Measurements from ENCODE around the gene SMIM7. TPM values are rescaled to one million over a fixed set of nuclear protein-coding genes. Genes with fewer than 3 reads are reported as not detected.

SMIM7 gene
- total RNA-seq, 1 experiment from 2014 or later = 74.4 TPM

DNA sequence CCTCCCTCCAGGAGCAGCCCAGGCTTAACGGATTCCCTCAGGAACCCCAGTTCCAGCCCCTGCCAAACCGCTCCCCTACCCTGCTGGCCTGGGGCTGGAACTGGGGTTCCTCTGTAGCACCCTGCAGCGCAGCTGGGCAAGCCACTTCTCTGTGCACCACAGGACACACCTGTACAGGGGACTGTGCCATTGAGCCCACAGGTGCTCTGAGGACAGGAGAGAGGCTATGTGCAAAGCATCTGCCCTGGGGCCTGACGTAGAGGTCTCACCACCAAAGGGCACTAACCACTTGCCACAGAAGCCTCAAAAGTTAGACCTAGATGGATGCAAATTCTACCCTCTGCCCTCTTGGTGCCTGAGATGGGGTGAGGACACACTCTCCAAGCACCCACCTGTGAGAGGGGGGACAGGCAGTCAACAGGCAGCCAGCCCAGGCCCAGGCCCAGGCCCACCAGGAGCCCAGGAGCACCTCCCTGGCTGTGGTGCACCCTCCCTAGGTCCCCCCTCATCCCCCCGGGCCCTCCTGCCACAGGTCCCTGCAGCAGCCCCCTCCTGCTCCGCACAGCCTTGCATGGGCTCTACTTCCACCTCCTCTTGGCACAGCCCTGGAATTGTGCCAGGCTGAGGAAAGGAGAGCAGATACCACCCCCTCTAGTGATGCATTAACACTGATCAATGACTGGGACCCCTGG lies 60.1 kb downstream of the SMIM7 start:
- Mint-ChIP-seq H3K9me3 (ENCODE audit: unreplicated experiment) (no peaks in the 10 kb centered on the region), H3K27me3 (ENCODE audit: insufficient read depth, unreplicated experiment) (no peaks in the 10 kb centered on the region), H3K36me3 (ENCODE audit: insufficient read depth, unreplicated experiment) (no peaks in the 10 kb centered on the region), H3K27ac (ENCODE audit: unreplicated experiment) (no peak overlapping the region), H3K4me1 (ENCODE audit: low read depth, unreplicated experiment) (no peaks in the 10 kb centered on the region), H3K4me3 (ENCODE audit: unreplicated experiment) (no peak overlapping the region)
- TF ChIP-seq CTCF (IDR thresholded peaks at IDR 0.05; ENCODE audit: insufficient read depth in 1 of 2, low read depth in 1 of 2, low read length in 1 of 2, severe bottlenecking in 1 of 2, unreplicated experiment in 1 of 2) = no peak
- BruUV-seq (replicated peaks) = no TSS peak
- H3K27me3 ChIP-seq (replicated peaks; ENCODE audit: control insufficient read depth, insufficient read depth, low read length) = no peaks in the 10 kb centered on the region
- H3K4me3 ChIP-seq (ENCODE audit: low read depth, low read length) = no peak overlapping the region
- H3K9me3 ChIP-seq = no peaks in the 10 kb centered on the region
- ChIA-PET POLR2A (no interaction called here), CTCF (no interaction called here)
- H3K36me3 ChIP-seq (ENCODE audit: control insufficient read depth, insufficient read depth, low read length) = no peaks in the 10 kb centered on the region
- H3K4me1 ChIP-seq = no peaks in the 10 kb centered on the region
- intact Hi-C loops (cut with micrococcal nuclease; ENCODE audit: unreplicated experiment) = no loop called here
- no peak for DNase-seq

GRCh38 chr19:16598848-16599247 lies 61.1 kb downstream of the SMIM7 start:
- H3K4me3 Mint-ChIP-seq (ENCODE audit: unreplicated experiment) = no peak overlapping the region
- Histone ChIP-seq H3K4me1 (no peaks in the 10 kb centered on the region), H3K27me3 (replicated peaks; ENCODE audit: control insufficient read depth, insufficient read depth, low read length) (no peaks in the 10 kb centered on the region), H3K9me3 (no peaks in the 10 kb centered on the region), H3K36me3 (ENCODE audit: control insufficient read depth, insufficient read depth, low read length) (no peaks in the 10 kb centered on the region), H3K4me3 (ENCODE audit: low read depth, low read length) (no peak overlapping the region)
- H3K36me3 Mint-ChIP-seq (ENCODE audit: insufficient read depth, unreplicated experiment) = no peaks in the 10 kb centered on the region
- POLR2A ChIA-PET = no interaction called here
- no peaks in the 10 kb centered on the region for H3K27me3 Mint-ChIP-seq (ENCODE audit: insufficient read depth, unreplicated experiment)
- intact Hi-C loops (cut with micrococcal nuclease; ENCODE audit: unreplicated experiment) = no loop called here
- CTCF ChIA-PET = no interaction called here
- TF ChIP-seq CTCF (IDR thresholded peaks at IDR 0.05; ENCODE audit: insufficient read depth in 1 of 2, low read depth in 1 of 2, low read length in 1 of 2, severe bottlenecking in 1 of 2, unreplicated experiment in 1 of 2) = no peak
- DNase-seq = no peak
- H3K4me1 Mint-ChIP-seq (ENCODE audit: low read depth, unreplicated experiment) = no peaks in the 10 kb centered on the region
- no TSS peak for BruUV-seq (replicated peaks)
- no peak overlapping the region for H3K27ac Mint-ChIP-seq (ENCODE audit: unreplicated experiment)
- no peaks in the 10 kb centered on the region for H3K9me3 Mint-ChIP-seq (ENCODE audit: unreplicated experiment)

- POLR2A ChIA-PET = no interaction called here
- no TSS peak for BruUV-seq (replicated peaks)
- H3K27me3 Mint-ChIP-seq (ENCODE audit: insufficient read depth, unreplicated experiment) = no peaks in the 10 kb centered on the region
- no peaks in the 10 kb centered on the region for H3K36me3 ChIP-seq (ENCODE audit: control insufficient read depth, insufficient read depth, low read length)
- no peaks in the 10 kb centered on the region for H3K4me1 ChIP-seq
- CTCF ChIA-PET = no interaction called here
- H3K9me3 Mint-ChIP-seq (ENCODE audit: unreplicated experiment) = no peaks in the 10 kb centered on the region
- no peak overlapping the region for H3K27ac Mint-ChIP-seq (ENCODE audit: unreplicated experiment)
- H3K27me3 ChIP-seq (replicated peaks; ENCODE audit: control insufficient read depth, insufficient read depth, low read length) = no peaks in the 10 kb centered on the region
- H3K4me3 Mint-ChIP-seq (ENCODE audit: unreplicated experiment) = no peak overlapping the region
- H3K36me3 Mint-ChIP-seq (ENCODE audit: insufficient read depth, unreplicated experiment) = no peaks in the 10 kb centered on the region
- no peaks in the 10 kb centered on the region for H3K4me1 Mint-ChIP-seq (ENCODE audit: low read depth, unreplicated experiment)
- TF ChIP-seq CTCF (IDR thresholded peaks at IDR 0.05; ENCODE audit: insufficient read depth in 1 of 2, low read depth in 1 of 2, low read length in 1 of 2, severe bottlenecking in 1 of 2, unreplicated experiment in 1 of 2) = no peak
- no peak overlapping the region for H3K4me3 ChIP-seq (ENCODE audit: low read depth, low read length)
- intact Hi-C loops (cut with micrococcal nuclease; ENCODE audit: unreplicated experiment) = no loop called here
- DNase-seq = no peak
- no peaks in the 10 kb centered on the region for H3K9me3 ChIP-seq
Observed at GRCh38 chr19:16596399-16596798, 63.5 kb downstream of the SMIM7 start.

Other genes starting within 250 kb of the SMIM7 start
- 45.0 and 52.5 TPM in 2 replicates for gene EPS15L1, start 188.2 kb downstream of the SMIM7 start, total RNA-seq (2022)
- 0.32 TPM in 1 of 2 replicates, not detected in the other for gene CALR3, start 164.0 kb downstream of the SMIM7 start, total RNA-seq (2022)
- gene C19orf44, start 163.8 kb downstream of the SMIM7 start, total RNA-seq (2022) = 3.4 and 4.6 TPM in 2 replicates
- gene CHERP, start 117.7 kb downstream of the SMIM7 start, total RNA-seq (2022) = 66.1 and 78.6 TPM in 2 replicates
- 37.9 and 41.3 TPM in 2 replicates for gene SLC35E1, start 87.7 kb downstream of the SMIM7 start, total RNA-seq (2022)
- 11.4 and 11.6 TPM in 2 replicates for gene MED26, start 31.9 kb downstream of the SMIM7 start, total RNA-seq (2022)
- gene TMEM38A, start 995 bp upstream of the SMIM7 start, total RNA-seq (2022) = 3.8 and 4.5 TPM in 2 replicates
- gene NWD1, start 59.7 kb upstream of the SMIM7 start, total RNA-seq (2022) = not detected in 2 replicates
- gene SIN3B, start 169.3 kb upstream of the SMIM7 start, total RNA-seq (2022) = 56.3 and 56.9 TPM in 2 replicates
- not detected in 2 replicates for gene F2RL3, start 228.9 kb upstream of the SMIM7 start, total RNA-seq (2022)